ENCODE data around the gene SLC27A5. TPM values are rescaled to one million over a fixed set of nuclear protein-coding genes. Genes with fewer than 3 reads are reported as not detected.
A peak's percentile ranks its signal among the peaks of the same experiment; 100 is the strongest.

Gene SLC27A5
- total and polyA plus RNA-seq, 9 of the 15 experiments (the other 6 are each of a cell fraction or from before 2014, with no cell fraction given): 42.2 to 318 (median 64.7) TPM

GRCh38 chr19:58559275-58560006 is 47.6 kb upstream of the SLC27A5 start (continued):
- TF ChIP-seq NCOA6 (IDR thresholded peaks at IDR 0.05): no peak
- TF ChIP-seq MAFK (IDR thresholded peaks at IDR 0.05; ENCODE audit: low read length): no peak
- TF ChIP-seq HDAC2 (IDR thresholded peaks at IDR 0.05): peak; percentile 83; the same call in 1 of the 2 replicates
- TF ChIP-seq ZNF551 (CRISPR knock-in tag; IDR thresholded peaks at IDR 0.05): no peak
- TF ChIP-seq RB1 (IDR thresholded peaks at IDR 0.05; ENCODE audit: low read depth): no peak
- TF ChIP-seq NR2C2 (CRISPR knock-in tag; IDR thresholded peaks at IDR 0.05): peak; percentile 69
- TF ChIP-seq NR2C2 (tag; IDR thresholded peaks at IDR 0.05): peak; percentile 88
- no peak; the same call in none of the 2 replicates for TF ChIP-seq DPF2 (IDR thresholded peaks at IDR 0.05)
- TF ChIP-seq CEBPG (CRISPR knock-in tag; IDR thresholded peaks at IDR 0.05): no peak
- no peak for TF ChIP-seq CEBPG (tag; conservative IDR thresholded peaks at IDR 0.05 in 1 of 2, IDR thresholded peaks at IDR 0.05 in 1 of 2)
- TF ChIP-seq NFIX (CRISPR knock-in tag; IDR thresholded peaks at IDR 0.05; ENCODE audit: low read depth): no peak
- no peak for TF ChIP-seq MAFF (IDR thresholded peaks at IDR 0.05; ENCODE audit: low read length)
- no peak for TF ChIP-seq ZNF696 (CRISPR knock-in tag; conservative IDR thresholded peaks at IDR 0.05)
- TF ChIP-seq SMAD3 (CRISPR knock-in tag; conservative IDR thresholded peaks at IDR 0.05): peak; percentile 66; the same call in 1 of the 2 replicates
- 0 out of 2 replicates have a peak, but pooled peaks have one; percentile 31 for TF ChIP-seq RREB1 (CRISPR knock-in tag; IDR thresholded peaks at IDR 0.05)
- no peak for TF ChIP-seq HIVEP1 (CRISPR knock-in tag; IDR thresholded peaks at IDR 0.05)
- no peak; the same call in 1 of the 2 replicates for TF ChIP-seq E4F1 (CRISPR knock-in tag; IDR thresholded peaks at IDR 0.05; ENCODE audit: borderline replicate concordance)

All from K562 (cell line).